ENCODE results near the gene HTR2C.
"Not testable (repeated sequence)": the region's sequence is repeated elsewhere in the genome, so short reads cannot be mapped to it uniquely, and the experiment has no call there.

The HTR2C gene

DNA sequence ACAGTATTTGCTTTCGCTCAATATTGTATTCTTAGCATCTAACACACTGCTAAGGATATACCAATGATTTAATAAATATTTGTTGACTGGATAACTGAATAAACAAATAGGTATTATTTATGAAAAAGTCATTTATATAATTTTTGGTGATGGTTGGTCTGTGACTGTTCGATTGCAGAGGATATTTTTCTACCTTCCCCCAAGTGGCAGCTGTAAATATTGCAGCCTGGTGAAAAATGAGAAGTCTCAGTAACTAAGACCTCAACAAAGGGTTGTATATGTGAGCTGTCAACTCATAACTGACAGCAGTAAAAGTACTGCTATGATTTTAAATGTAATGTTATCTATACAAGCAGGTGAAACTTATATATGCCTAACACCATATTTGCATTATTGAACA, 36.0 kb downstream of the HTR2C start:
- no peak overlapping the region for H3K4me3 ChIP-seq (ENCODE audit: low read depth, low read length)
- in situ Hi-C loops (cut with HindIII; ENCODE audit: low sequenced_read_pairs) = no loop called here
- DNase-seq (ENCODE audit: low read depth) = no peak
- TF ChIP-seq, protein P1, sequence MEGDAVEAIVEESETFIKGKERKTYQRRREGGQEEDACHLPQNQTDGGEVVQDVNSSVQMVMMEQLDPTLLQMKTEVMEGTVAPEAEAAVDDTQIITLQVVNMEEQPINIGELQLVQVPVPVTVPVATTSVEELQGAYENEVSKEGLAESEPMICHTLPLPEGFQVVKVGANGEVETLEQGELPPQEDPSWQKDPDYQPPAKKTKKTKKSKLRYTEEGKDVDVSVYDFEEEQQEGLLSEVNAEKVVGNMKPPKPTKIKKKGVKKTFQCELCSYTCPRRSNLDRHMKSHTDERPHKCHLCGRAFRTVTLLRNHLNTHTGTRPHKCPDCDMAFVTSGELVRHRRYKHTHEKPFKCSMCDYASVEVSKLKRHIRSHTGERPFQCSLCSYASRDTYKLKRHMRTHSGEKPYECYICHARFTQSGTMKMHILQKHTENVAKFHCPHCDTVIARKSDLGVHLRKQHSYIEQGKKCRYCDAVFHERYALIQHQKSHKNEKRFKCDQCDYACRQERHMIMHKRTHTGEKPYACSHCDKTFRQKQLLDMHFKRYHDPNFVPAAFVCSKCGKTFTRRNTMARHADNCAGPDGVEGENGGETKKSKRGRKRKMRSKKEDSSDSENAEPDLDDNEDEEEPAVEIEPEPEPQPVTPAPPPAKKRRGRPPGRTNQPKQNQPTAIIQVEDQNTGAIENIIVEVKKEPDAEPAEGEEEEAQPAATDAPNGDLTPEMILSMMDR (IDR thresholded peaks at IDR 0.05; ENCODE audit: low read depth, low read length, missing control alignments) = peak; percentile 44

DNA sequence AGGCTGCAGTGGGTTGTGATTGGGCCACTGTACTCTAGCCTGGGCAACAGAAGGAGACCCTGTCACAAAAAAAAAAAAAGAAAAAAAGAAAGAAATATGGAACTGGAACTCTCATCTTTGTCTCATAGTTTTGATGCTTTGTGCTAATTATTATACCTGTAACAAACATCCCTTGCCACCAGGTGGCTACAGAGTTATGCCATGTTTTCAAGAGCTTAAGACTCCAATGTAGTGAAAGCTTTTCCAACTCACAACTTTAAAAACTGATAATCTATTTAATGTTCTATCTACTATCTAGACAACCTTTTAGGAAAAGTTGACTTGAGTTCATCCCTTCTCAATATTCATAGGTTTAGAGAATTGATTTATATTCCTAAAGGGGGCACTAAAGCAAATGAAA, 42.4 kb downstream of the HTR2C start:
- in situ Hi-C loops (cut with HindIII; ENCODE audit: low sequenced_read_pairs) = no loop called here
- DNase-seq (ENCODE audit: low read depth) = peak; percentile 5
- no peak overlapping the region for H3K4me3 ChIP-seq (ENCODE audit: low read depth, low read length)
- TF ChIP-seq, protein P1 (IDR thresholded peaks at IDR 0.05; ENCODE audit: low read depth, low read length, missing control alignments) = peak; percentile 34

- no peak overlapping the region for H3K4me3 ChIP-seq (ENCODE audit: low read depth, low read length)
- TF ChIP-seq, protein P1 (IDR thresholded peaks at IDR 0.05; ENCODE audit: low read depth, low read length, missing control alignments) = no peak
- in situ Hi-C loops (cut with HindIII; ENCODE audit: low sequenced_read_pairs) = no loop called here
- no peak for DNase-seq (ENCODE audit: low read depth)
These were observed 52.1 kb downstream of the HTR2C start for GRCh38 chrX:114635986-114636385.

DNA sequence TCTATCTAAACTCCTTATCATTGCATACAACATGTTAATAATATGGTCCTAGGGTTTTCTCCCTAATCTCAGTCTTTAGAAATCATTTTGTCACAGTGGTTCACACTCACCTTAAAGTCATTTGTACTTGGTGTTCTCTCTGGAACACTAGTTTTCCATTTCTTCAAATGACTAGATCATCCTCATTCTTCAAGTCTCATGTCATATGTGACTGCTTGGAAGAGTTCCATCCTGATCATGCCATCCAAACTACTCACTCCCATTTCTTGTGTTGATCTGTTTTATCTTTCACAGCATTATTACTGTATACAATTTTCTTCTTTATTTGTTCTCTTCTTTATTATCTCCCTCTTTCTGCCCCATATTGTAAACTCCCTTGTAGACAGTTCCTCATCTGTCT, 66.5 kb downstream of the HTR2C start:
- TF ChIP-seq, protein P1 (IDR thresholded peaks at IDR 0.05; ENCODE audit: low read depth, low read length, missing control alignments) = no peak
- no peak for DNase-seq (ENCODE audit: low read depth)
- H3K4me3 ChIP-seq (ENCODE audit: low read depth, low read length) = no peak overlapping the region
- in situ Hi-C loops (cut with HindIII; ENCODE audit: low sequenced_read_pairs) = no loop called here

DNA sequence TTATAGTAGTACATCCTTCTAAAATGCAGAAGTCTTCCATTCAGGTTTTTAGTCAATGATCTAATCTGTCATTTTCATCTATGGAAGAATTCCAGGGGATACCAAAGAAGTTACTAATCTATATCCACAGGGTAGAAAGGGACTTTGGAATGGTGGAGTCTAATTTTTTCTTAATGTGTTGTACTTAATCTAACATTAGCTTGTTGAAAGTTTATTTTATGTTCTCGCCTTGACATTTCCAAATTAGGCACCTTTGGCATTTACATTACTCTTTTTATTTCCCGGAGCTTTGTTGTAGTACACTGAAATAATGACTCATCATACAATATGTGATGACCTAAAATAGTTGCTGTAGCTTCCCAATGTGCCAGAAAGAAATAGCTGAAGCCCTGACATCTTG, 91.5 kb downstream of the HTR2C start:
- H3K4me3 ChIP-seq (ENCODE audit: low read depth, low read length) = no peak overlapping the region
- peak; percentile 6 for DNase-seq (ENCODE audit: low read depth)
- in situ Hi-C loops (cut with HindIII; ENCODE audit: low sequenced_read_pairs) = no loop called here
- TF ChIP-seq, protein P1 (IDR thresholded peaks at IDR 0.05; ENCODE audit: low read depth, low read length, missing control alignments) = no peak

DNA sequence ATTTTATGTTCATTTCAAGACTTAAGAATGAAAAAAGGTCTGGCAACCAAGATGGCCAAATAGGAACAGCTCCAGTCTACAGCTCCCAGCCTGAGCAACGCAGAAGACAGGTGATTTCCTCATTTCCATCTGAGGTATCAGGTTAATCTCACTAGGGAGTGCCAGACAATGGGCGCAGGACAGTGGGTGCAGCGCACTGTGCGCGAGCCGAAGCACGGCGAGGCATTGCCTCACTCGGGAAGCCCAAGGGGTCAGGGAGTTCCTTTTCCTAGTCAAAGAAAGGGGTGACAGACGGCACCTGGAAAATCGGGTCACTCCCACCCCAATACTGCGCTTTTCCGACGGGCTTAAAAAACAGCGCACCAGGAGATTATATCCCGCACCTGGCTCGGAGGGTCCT, 116.6 kb downstream of the HTR2C start:
- H3K4me3 ChIP-seq (ENCODE audit: low read depth, low read length); in situ Hi-C loops (cut with HindIII; ENCODE audit: low sequenced_read_pairs); DNase-seq (ENCODE audit: low read depth): not testable (repeated sequence)

- in situ Hi-C loops (cut with HindIII; ENCODE audit: low sequenced_read_pairs) = no loop called here
- no peak for DNase-seq (ENCODE audit: low read depth)
- no peak overlapping the region for H3K4me3 ChIP-seq (ENCODE audit: low read depth, low read length)
- TF ChIP-seq, protein P1 (IDR thresholded peaks at IDR 0.05; ENCODE audit: low read depth, low read length, missing control alignments) = no peak
These were observed 125.5 kb downstream of the HTR2C start for GRCh38 chrX:114709406-114709805.

Measured in astrocyte of the cerebellum (primary cell).